Right ventricle myocardium superior (tissue), 1 donor: ENCODE results near the gene TENM3. TPM values are rescaled to one million over a fixed set of nuclear protein-coding genes. Genes with fewer than 3 reads are reported as not detected.

Experiments
- ATAC-seq: fragments of 200-7000 bp; cut with Tn5 transposase; one replicate; pipeline ENCODE4 v1.9.1; 2020; ENCODE audit warnings: mild to moderate bottlenecking; ENCODE audit not compliant: poor library complexity
- DNase-seq: peaks from one replicate; pipeline ENCODE4 v3.0.0-alpha.2; 2020
- intact Hi-C: fragments of 100-400 bp; cut with DNase I; formaldehyde crosslinking; loops from one replicate; pipeline ENCODE4 v1.11.2; 2022
- total RNA-seq: library from RNA; stranded (reverse); fragmentation: NEBNext Ultra II Directional; extraction: Animal tissue kit (Norgen Biotek cat#: 25700); gene quantifications from one replicate; pipeline ENCODE4 v1.2.1, GENCODE V29; 2021
- donor health status: DM: no; HTN: yes; CAD: no; lungs with severe emphysema.

The TENM3 gene
- total RNA-seq, 1 donor from 2014 or later, result 3.0 TPM

DNA sequence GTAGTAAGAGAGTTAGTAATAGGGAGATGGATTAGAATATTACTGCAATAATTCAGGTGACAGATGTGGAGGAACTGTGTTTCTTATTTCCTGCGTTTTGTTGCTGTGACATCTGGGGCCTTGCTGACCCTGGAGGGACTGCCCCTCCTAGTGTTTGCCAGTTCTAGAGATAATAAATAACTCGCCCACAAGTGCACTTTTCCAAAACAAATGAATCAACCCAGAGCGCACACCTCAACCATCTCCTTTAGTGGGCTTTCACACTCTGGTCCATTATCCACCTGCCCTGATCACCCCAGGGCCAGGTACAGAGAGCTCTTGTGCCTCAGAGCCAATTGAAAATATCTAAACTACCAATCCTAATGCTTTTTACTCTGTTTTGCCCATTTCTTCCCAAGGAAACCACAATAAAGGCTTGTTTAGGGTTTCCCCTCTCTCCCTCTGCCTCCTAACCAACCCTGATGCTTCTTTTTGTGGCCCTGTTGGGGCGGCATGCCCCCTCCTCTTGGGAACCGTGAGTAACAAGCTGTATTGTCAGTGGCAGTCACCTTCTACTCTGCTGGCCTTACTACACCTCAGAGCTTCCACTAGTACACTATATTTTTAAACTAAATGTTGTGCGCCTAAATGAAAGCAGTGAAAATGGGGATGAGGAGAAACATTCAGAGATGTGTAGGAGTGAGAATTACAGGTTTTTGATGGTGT is 270.5 kb downstream of the TENM3 start:
- intact Hi-C loops, result no loop called here
- ATAC-seq, result no peak
- DNase-seq, result no peak

DNA sequence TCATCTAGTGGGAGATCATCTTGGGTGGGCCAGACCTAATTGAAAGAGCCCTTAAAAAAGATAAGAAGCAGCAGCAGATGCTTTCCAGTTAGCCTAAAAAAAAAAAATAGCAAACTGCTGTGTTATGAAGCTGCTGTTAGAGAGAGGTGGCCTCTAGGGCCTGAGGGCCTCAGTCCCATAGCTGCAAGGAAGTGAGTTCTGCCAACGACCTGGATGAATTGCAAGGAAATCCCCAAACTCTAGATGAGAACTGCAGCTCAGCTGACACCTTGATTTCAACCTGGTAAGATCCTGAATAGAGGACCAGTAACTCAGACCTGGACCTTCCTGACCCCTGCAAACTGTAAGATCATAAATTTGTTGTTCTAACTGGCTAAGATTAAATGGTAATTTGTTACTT is 275.2 kb downstream of the TENM3 start:
- ATAC-seq, result no peak
- intact Hi-C loops, result no loop called here
- no peak for DNase-seq

DNA sequence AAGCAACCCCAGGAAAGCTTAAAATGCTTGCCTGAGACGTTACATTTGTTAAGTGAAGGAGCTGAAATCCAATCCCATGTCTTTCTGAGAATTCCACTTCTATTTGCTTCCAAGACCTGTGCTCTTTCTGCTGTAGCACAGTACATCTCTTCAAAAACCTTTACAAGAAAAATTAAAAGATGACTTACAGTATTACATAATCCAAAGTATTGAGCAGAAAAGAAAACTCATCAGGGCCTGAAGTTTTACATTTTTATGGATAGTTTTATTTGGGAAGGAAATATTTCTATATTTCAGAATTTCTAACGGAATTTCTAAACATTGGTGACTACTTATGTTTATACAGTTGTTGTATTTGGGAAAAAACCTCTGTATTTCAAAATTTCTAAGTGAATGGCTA is 276.3 kb downstream of the TENM3 start:
- ATAC-seq (no peak), DNase-seq (no peak)
- intact Hi-C loops, result no loop called here

DNA sequence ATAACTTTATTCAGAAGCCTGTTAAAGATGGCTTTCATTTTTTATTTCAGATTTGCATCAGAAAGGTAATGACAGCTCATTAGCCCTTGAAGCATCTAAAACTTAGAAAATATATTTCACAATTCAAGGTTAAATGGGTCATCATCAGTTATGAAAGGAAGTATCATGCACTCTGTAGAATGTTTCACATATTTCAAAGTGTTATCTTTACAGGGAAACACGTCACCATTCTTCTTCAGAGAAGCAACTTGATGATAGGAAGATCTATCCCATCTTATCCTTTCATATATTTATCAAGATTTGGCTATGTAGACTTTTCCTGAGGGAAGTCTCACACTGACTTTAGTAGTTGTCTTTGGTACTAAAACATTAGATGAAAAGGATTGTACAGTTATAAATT is 277.8 kb downstream of the TENM3 start:
- no peak for ATAC-seq
- intact Hi-C loops, result no loop called here
- DNase-seq, result no peak

DNA sequence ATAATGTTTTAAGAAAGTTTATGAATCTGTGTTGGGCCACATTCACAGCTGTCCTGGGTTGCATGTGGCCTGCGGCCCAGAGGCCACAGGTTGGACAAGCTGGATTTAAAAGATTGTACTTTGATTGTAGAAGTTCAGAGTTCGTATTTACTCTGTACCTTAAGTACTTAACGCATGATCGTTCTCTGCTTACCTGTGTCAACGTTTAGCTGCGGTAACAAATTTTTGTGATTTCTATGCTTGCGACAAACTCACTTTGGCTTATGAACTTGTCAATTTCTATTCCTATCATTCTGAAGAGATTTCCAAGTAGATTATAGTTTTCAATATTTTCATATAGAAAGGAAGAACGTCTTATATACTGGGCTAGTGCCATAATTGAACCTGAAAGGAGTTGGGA is 285.6 kb downstream of the TENM3 start:
- ATAC-seq (no peak), DNase-seq (no peak)
- intact Hi-C loops, result no loop called here

DNA sequence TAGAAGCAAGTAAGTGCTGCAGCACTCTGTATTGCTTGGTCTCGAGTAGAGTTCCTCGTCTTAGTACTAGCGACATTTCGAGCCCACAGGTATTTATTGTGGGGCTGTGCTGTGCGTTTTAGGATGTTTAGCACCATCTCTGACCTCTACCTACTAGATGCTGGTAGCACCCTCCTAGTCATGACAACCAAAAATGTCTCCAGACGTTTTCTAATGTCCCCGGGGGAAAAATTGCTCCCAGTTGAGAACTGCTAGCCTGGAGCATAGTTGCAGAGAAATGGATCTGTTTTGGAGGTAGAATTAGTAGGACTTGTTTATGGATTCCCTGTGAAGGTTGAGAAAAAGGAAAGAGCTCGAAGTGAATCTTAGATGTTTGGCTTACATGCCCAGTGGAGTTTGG is 287.2 kb downstream of the TENM3 start:
- intact Hi-C loops, result no loop called here
- DNase-seq, result no peak
- ATAC-seq, result no peak

DNA sequence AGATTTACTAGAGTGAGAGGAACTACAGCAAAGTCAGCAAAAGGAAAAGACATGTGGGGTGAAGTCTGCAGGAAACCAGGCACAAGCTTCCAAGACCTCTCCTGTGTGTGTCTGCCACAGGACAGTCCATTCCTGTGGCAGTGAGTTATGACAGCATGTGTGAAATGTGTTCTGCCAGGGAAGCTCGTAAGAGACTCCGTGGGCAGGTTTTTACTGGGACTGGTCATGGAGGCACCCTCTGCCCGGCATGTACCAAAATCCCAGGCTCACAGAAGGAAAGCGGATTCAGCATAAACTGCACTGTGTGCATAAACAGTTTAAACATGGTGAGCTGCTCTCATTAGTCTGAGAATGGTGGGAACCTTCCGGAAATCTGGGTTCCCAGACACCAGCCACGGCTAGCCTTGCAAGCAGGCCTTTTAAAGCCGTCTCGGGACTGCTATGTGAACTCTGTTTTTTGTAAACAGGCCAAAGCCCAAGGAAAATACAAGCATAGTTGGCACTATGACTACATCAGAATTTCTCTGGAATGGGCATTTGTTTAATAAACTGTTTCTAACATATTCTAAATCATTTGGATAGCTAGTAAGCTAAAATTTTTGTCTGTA is 288.5 kb downstream of the TENM3 start:
- intact Hi-C loops, result no loop called here
- no peak for DNase-seq
- ATAC-seq, result no peak

DNA sequence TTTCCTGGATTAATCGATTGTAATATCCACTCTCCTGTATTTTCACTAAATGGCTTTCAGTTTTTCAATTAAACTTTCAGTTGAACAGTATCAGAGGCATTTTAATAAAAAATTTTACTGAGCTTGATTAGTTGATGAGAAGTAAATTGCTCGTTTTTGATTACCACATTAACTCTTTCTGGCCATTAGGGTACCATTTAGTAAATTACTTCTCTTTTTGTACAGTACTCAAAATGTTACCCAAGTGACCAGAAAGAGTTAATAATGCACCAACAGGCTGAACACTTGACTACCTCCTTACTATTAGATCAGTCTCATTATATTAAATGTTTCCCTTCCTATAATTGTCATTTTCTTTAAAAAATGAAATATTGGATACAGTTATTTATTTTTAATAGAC is 289.2 kb downstream of the TENM3 start:
- intact Hi-C loops, result no loop called here
- no peak for DNase-seq
- no peak for ATAC-seq

DNA sequence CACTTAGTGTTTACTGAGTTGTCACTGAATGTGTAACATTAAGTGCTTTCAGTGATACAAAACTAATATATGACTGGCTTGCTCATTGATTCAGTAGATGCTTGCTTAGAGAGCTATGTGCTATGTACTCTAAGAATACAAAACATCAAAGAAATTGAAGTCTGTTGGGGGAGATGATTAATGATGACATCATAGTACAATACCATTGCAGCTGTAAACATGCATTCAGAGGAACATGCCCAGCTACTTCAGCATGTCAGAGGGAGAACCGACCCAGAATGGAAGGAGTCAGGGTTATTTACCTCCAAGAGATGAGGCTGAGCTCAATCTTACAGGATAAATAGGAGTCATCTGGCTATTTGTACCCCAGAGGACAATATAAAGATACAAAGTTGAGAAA is 290.8 kb downstream of the TENM3 start:
- ATAC-seq (no peak), DNase-seq (no peak)
- intact Hi-C loops, result no loop called here

DNA sequence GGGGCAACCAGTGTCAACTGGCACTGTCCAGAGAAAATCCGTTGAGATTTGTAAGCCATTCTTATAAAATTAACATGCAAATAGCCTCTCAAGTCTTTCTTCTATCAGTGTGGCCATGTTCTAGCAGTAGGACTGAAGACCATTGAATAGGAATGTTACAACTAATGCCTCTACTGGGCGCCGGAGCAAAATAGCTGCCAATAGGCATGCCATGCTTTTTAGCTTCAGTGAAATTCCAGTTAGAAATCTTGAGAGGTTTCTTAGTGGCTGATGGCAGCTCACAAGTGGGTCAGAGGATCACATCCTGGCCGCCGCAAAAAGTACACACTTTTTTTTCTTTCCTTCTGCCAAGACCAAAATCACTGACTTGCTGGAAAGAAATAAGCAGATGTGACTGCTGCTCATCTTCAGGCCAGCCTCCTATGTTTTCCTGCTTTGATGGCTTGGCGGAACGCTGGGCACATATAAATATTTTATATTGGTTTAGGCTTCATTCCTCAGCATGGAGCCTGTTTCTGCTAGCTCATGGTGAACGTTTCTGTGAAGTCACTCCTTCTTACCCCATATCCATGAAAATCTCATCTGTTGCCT is 293.1 kb downstream of the TENM3 start:
- ATAC-seq, result peak; percentile 70
- DNase-seq, result no peak
- intact Hi-C loops, result no loop called here

DNA sequence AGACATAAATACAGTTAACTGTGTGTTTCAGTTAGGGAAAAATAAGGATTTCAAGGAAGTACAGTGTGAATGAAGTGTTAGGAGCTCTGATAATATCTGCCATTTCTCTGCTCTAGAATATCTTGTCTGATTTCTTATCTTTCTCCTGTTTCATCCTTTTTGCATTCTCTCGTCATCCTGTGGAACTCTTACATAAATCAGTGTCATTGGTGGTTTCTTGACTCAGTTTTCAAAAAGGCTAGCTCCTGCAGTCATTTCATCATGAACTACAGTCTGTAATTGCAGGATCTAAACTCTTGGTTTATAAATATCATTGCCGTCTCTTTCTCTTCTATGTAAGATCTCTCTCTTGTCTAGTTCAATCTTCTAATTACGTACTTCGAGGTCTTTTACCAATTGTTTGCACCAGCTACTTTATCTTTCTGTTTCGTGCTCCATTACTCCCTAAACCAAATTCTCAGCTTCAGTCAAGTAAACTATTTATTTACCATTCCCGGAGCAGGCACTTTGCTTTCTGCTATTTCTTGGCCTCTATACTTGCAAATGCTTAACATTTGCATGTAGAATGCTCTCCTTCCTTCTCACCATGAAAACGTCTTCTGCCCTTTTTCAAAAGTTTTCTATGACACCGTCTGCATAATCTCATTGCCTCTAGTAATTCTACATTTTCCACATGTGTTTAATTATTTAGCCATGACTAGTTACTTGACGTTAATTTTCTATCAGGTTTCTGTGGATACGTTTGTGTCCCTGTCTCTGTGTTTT is 294.0 kb downstream of the TENM3 start:
- DNase-seq, result no peak
- intact Hi-C loops, result no loop called here
- no peak for ATAC-seq

DNA sequence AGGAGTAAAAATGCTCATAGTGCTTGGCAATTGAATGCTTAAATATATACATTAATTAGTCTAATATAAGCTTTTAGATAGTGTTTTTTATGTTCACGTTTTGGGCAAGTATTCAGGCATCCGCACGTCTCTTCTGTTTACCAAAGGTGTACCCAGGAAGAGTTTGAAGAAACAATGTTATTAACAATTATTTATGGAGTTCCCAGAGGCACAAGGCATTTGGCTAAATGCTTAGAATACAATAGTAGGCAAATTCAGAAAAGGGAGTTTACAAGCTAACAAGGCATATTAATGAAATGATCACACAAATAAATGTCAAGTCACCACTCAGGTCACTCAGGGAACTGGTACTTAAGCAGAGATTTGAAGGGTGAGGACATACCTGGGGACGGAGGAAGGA is 294.8 kb downstream of the TENM3 start:
- DNase-seq (no peak), ATAC-seq (no peak)

DNA sequence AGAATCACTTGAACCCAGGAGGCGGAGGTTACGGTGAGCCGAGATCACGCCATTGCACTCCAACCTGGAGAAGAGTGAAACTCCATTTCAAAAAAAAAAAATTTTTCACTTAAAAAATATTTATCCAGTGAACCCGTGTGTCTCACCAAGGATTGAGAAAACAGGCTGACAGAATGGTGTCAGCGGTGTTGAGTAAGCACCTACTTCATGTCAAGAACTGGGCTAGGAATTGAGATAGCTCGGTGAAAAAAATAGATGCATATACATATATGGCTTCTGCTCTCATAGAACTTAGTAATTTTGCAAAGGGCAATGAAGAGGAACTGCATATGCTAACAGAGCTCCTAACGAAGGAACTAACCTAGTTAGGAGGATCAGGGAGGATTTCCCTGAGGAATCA is 297.3 kb downstream of the TENM3 start:
- intact Hi-C loops, result no loop called here
- DNase-seq, result no peak
- no peak for ATAC-seq

More for the DNA sequence above, 294.8 kb downstream of the TENM3 start:
- intact Hi-C loops, result no loop called here

DNA sequence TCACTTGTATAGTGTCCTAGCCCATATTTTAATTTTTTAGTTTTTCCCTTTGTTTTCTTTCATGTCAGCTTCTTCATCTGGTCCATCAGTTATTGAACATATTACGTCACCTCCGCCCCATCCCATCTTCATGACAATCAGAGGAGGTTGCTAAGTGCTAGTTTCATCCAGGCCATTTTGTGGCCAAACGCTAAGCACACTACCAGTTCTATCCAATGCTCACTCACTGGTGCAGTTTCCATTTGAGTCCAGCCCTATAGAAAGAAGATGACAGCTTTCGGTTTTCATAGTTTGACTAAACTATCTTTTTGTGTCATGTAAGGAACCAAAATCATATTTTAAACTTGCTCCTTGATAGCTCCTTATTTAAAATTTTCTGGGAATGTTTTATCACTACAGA is 304.2 kb downstream of the TENM3 start:
- intact Hi-C loops, result no loop called here
- DNase-seq (no peak), ATAC-seq (no peak)

DNA sequence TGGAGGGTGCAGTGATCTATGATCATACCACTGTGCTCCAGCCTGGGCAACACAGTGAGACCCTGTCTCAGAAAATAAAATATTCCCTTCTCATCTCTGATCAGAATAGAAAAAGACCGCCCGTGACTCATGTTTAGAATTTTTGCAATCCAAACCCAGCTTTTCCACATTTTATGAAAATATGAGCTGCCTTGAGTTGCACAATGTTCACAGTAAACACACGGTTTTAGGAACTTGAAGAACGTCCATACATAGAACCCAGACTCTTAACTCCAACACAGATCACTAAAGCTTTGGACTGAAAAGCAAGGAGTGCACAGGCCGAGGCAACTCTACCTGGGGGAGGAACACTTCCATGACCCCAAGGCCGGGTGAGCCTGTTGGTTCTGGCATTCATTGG is 305.0 kb downstream of the TENM3 start:
- intact Hi-C loops, result no loop called here

DNA sequence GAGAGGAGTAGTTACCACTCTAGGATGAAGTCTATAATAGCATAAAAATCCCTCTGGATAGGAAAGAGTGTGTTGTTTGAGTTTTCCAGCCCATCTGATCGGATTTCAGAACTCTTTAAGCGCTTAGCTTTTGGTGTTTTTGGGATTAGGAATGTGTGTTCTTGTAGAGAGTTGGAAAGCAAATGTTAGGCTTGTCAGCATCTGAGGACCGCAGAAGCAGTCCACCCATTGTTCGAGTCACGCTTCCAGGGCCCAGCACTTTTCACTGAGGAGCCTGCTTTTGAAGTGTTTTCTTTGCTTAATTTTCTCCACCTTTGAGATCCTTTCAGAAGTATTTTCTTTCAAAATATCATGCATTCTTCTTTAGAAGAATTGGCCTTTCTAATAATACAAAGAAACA is 306.2 kb downstream of the TENM3 start:
- DNase-seq, result no peak
- intact Hi-C loops, result no loop called here
- no peak for ATAC-seq

More for the DNA sequence above, 305.0 kb downstream of the TENM3 start:
- DNase-seq, result no peak
- ATAC-seq, result no peak

DNA sequence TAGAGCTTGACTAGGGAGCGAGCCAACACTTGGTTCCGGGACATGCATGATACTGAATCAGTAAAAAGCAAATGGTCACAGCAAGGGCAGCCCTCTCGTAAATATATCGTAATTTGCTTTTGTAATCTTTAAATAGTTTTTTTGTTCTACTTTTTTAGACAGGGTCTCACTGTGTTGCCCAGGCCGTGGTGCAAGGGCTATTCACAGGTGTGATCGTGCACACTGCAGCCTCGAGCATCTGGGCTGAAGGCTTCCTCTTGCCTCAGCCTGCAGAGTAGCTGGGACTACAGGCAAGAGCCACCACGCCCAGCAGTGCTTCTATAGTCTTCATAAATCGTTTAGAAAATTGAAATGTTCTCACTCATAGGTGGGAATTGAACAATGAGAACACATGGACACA is 309.7 kb downstream of the TENM3 start:
- intact Hi-C loops, result no loop called here
- no peak for ATAC-seq

DNA sequence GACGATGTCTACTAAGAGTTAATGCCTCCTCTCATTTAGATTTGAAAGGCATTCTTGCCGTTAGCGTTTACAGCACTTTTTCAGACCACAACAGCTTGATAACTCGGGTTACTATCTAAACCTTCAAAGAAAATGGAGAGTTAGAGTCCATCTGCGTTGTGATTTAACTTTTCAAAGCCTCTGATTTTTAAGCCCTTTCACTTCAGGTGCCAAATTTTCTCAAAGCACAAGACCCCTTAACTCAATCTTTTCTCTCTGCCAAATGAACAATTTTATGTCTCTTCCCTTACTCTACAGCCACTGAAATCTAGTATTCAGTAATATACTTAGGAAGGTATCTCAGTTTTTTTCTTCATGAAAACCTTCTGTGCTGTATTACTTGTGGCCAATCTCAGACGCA is 310.5 kb downstream of the TENM3 start:
- DNase-seq, result no peak
- intact Hi-C loops, result no loop called here
- ATAC-seq, result no peak

More for the DNA sequence above, 309.7 kb downstream of the TENM3 start:
- DNase-seq, result no peak

DNA sequence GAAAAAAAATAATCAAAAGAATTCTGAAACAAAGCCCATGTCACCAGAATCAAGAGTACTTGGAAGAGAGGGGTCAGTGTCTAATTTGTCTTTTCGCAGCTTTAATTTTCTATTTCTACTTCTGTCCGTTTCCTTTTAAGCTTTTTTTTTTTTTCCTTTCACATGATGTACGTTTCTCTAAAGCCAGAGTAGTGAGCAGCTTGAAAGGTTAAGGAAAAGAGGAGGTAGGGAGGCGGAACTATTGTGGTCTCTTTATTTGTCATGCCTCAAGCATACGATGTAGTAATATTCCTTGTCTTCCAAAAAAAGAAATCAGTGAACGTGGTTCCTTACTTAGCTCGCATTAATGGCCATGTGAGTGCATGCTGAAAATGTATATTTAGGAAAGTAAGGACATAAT is 311.5 kb downstream of the TENM3 start:
- DNase-seq (no peak), ATAC-seq (no peak)
- intact Hi-C loops, result no loop called here

DNA sequence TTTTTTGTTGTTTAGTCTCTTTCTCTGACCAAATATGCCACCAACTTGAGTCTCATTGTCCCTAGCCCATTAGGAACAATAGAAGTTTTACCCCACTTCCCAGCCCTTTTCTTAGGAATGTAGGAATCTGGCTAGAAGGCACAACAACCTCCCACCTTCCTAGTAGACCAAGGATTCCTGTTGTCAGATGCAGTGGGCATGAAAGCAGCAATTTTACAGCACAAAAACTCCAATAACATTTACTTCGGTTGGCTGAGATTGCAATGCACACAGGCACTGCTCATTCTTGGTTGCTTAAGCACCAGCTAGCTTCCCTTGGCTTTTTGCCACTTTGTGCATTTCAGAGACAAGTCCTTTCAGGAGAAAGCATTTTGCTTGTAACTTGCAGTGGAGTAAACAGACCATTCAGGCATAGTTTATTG is 312.8 kb downstream of the TENM3 start:
- DNase-seq (no peak), ATAC-seq (peak; percentile 56)
- intact Hi-C loops, result no loop called here
